Fibroblast of skin of right quadriceps (primary cell): Measurements from ENCODE around the gene GSN.

Experiments
- DNase-seq: peaks from one replicate; pipeline ENCODE4 v3.0.0-alpha.2; 2013

GSN gene

GRCh38 chr9:121246821-121247561 is 21.0 kb upstream of the GSN start:
- peak; percentile 92 for DNase-seq

- DNase-seq, result no peak
Measured at GRCh38 chr9:121249563-121249962, 18.4 kb upstream of the GSN start.

- DNase-seq, result no peak
Measured at GRCh38 chr9:121252104-121252851, 15.7 kb upstream of the GSN start.

- DNase-seq, result no peak
Measured at GRCh38 chr9:121253162-121253561, 14.8 kb upstream of the GSN start.

- no peak for DNase-seq
Measured at GRCh38 chr9:121253821-121254501, 14.0 kb upstream of the GSN start.

GRCh38 chr9:121259498-121259897 is 8.5 kb upstream of the GSN start:
- no peak for DNase-seq

GRCh38 chr9:121259935-121260334 is 8.0 kb upstream of the GSN start:
- no peak for DNase-seq

GRCh38 chr9:121260457-121261106 is 7.4 kb upstream of the GSN start:
- no peak for DNase-seq

GRCh38 chr9:121261107-121261460 is 6.9 kb upstream of the GSN start:
- peak; percentile 42 for DNase-seq

GRCh38 chr9:121261755-121262154 is 6.2 kb upstream of the GSN start:
- DNase-seq, result no peak

- no peak for DNase-seq
Measured at GRCh38 chr9:121262423-121262822, 5.5 kb upstream of the GSN start.

GRCh38 chr9:121262953-121263352 is 5.0 kb upstream of the GSN start:
- no peak for DNase-seq

GRCh38 chr9:121266356-121266755 is 1.6 kb upstream of the GSN start:
- DNase-seq, result no peak

GRCh38 chr9:121266906-121267650 is 884 bp upstream of the GSN start:
- DNase-seq, result no peak

- no peak for DNase-seq
Measured at GRCh38 chr9:121268598-121268850, 562 bp downstream of the GSN start.

- peak; percentile 74 for DNase-seq
Measured at GRCh38 chr9:121268851-121269641, 1.1 kb downstream of the GSN start.

GRCh38 chr9:121269642-121270254 is 1.8 kb downstream of the GSN start:
- no peak for DNase-seq

GRCh38 chr9:121271368-121272341 is 3.7 kb downstream of the GSN start:
- DNase-seq, result peak; percentile 90

GRCh38 chr9:121272401-121272948 is 4.5 kb downstream of the GSN start:
- no peak for DNase-seq
